Natural killer cell treated with Interleukin-12 subunit alpha and Interleukin-12 subunit beta and Interleukin-15 and Interleukin-18, amount 100 ng/mL, for 72 hours (primary cell): ENCODE results near the gene ASTN1. TPM values are rescaled to one million over a fixed set of nuclear protein-coding genes. Genes with fewer than 3 reads are reported as not detected.

ENCODE experiments used
- ATAC-seq, 2 donors: fragments of 150-1000 bp; cut with Tn5 transposase in 1 of 2; sonication (Bioruptor Pico), chemical (Tn5 transposase) in 1 of 2; 2 replicates each; pipeline ENCODE4 v1.10.0; 2021
- DNase-seq: peaks from one replicate; pipeline ENCODE4 v3.0.0; 2022; ENCODE audit warnings: low spot score
- H3K27ac Mint-ChIP-seq, 2 donors: 1 replicate in 1 of 2; 2 replicates in 1 of 2; pipeline ENCODE4 v1.8.0; 2022; ENCODE audit warnings: mixed read lengths in 2 of 2, mild to moderate bottlenecking in 1 of 2, moderate library complexity in 1 of 2
- H3K27me3 Mint-ChIP-seq, 2 donors: 1 replicate in 1 of 2; 2 replicates in 1 of 2; pipeline ENCODE4 v1.8.0; 2022; ENCODE audit warnings: mixed read lengths in 2 of 2
- H3K36me3 Mint-ChIP-seq: one replicate; pipeline ENCODE4 v1.8.0; 2022; ENCODE audit warnings: mixed read lengths
- H3K4me1 Mint-ChIP-seq, 2 donors: 1 replicate in 1 of 2; 2 replicates in 1 of 2; pipeline ENCODE4 v1.8.0; 2022; ENCODE audit warnings: low read depth in 2 of 2, mixed read lengths in 2 of 2, mild to moderate bottlenecking in 1 of 2
- H3K4me3 Mint-ChIP-seq: one replicate; pipeline ENCODE4 v1.8.0; 2022; ENCODE audit warnings: mixed read lengths
- H3K9me3 Mint-ChIP-seq: 2 replicates; pipeline ENCODE4 v1.8.0; 2022; ENCODE audit warnings: mixed read lengths
- total RNA-seq, 2 donors: library from RNA; stranded (reverse); gene quantifications; one replicate each; pipeline ENCODE4 v1.2.3, GENCODE V29; 2022

ASTN1 gene
- total RNA-seq, 2 donors from 2014 or later = not detected

- ATAC-seq (no peak), DNase-seq (no peak)
- Mint-ChIP-seq H3K4me3 (no peak overlapping the region), H3K9me3 (peaks cover 11% of the 10 kb centered on the region), H3K27me3 (no peaks in the 10 kb centered on the region), H3K27ac (no peak overlapping the region), H3K36me3 (no peaks in the 10 kb centered on the region), H3K4me1 (no peaks in the 10 kb centered on the region)
Measured at GRCh38 chr1:176994931-176995596, 169.4 kb downstream of the ASTN1 start.

- Mint-ChIP-seq H3K36me3 (no peaks in the 10 kb centered on the region), H3K27ac (no peak overlapping the region), H3K4me3 (no peak overlapping the region), H3K9me3 (peaks cover 11% of the 10 kb centered on the region), H3K4me1 (no peaks in the 10 kb centered on the region), H3K27me3 (no peaks in the 10 kb centered on the region)
- ATAC-seq (no peak), DNase-seq (no peak)
Measured at GRCh38 chr1:176993587-176993986, 170.9 kb downstream of the ASTN1 start.

- no peak overlapping the region for H3K4me3 Mint-ChIP-seq
- no peak overlapping the region for H3K27ac Mint-ChIP-seq
- H3K27me3 Mint-ChIP-seq = no peaks in the 10 kb centered on the region
- DNase-seq (no peak), ATAC-seq (no peak)
- H3K36me3 Mint-ChIP-seq = no peaks in the 10 kb centered on the region
- H3K4me1 Mint-ChIP-seq = no peaks in the 10 kb centered on the region
- peaks cover 5% of the 10 kb centered on the region for H3K9me3 Mint-ChIP-seq
Measured at GRCh38 chr1:176989754-176990153, 174.8 kb downstream of the ASTN1 start.

- ATAC-seq (no peak), DNase-seq (no peak)
- Mint-ChIP-seq H3K9me3 (peaks cover 5% of the 10 kb centered on the region), H3K36me3 (no peaks in the 10 kb centered on the region), H3K4me1 (no peaks in the 10 kb centered on the region), H3K4me3 (no peak overlapping the region), H3K27me3 (no peaks in the 10 kb centered on the region), H3K27ac (no peak overlapping the region)
Measured at GRCh38 chr1:176989023-176989422, 175.5 kb downstream of the ASTN1 start.

- Mint-ChIP-seq H3K27ac (no peak overlapping the region), H3K4me3 (no peak overlapping the region), H3K4me1 (no peaks in the 10 kb centered on the region), H3K9me3 (peaks cover 5% of the 10 kb centered on the region), H3K27me3 (no peaks in the 10 kb centered on the region), H3K36me3 (no peaks in the 10 kb centered on the region)
- DNase-seq = no peak
- ATAC-seq = no peak
Measured at GRCh38 chr1:176987016-176987415, 177.5 kb downstream of the ASTN1 start.

- H3K4me3 Mint-ChIP-seq = no peak overlapping the region
- no peak for DNase-seq
- peaks cover 5% of the 10 kb centered on the region for H3K9me3 Mint-ChIP-seq
- no peaks in the 10 kb centered on the region for H3K4me1 Mint-ChIP-seq
- H3K27ac Mint-ChIP-seq = no peak overlapping the region
- H3K27me3 Mint-ChIP-seq = no peaks in the 10 kb centered on the region
- H3K36me3 Mint-ChIP-seq = no peaks in the 10 kb centered on the region
- no peak for ATAC-seq
Measured at GRCh38 chr1:176983731-176984130, 180.8 kb downstream of the ASTN1 start.

- ATAC-seq (no peak), DNase-seq (no peak)
- no peak overlapping the region for H3K4me3 Mint-ChIP-seq
- H3K4me1 Mint-ChIP-seq = no peaks in the 10 kb centered on the region
- H3K27me3 Mint-ChIP-seq = peaks cover 0 to 11% of the 10 kb centered on the region in 2 donors
- no peak overlapping the region for H3K27ac Mint-ChIP-seq
- H3K9me3 Mint-ChIP-seq = peaks cover 11% of the 10 kb centered on the region
- H3K36me3 Mint-ChIP-seq = no peaks in the 10 kb centered on the region
Measured at GRCh38 chr1:176976771-176977170, 187.7 kb downstream of the ASTN1 start.

- no peaks in the 10 kb centered on the region for H3K36me3 Mint-ChIP-seq
- DNase-seq (no peak), ATAC-seq (no peak)
- no peak overlapping the region for H3K27ac Mint-ChIP-seq
- peaks cover 11% of the 10 kb centered on the region for H3K9me3 Mint-ChIP-seq
- H3K4me1 Mint-ChIP-seq = no peaks in the 10 kb centered on the region
- peaks cover 0 to 11% of the 10 kb centered on the region in 2 donors for H3K27me3 Mint-ChIP-seq
- no peak overlapping the region for H3K4me3 Mint-ChIP-seq
Measured at GRCh38 chr1:176976225-176976624, 188.3 kb downstream of the ASTN1 start.

GRCh38 chr1:176964687-176965086, 199.8 kb downstream of the ASTN1 start:
- H3K27me3 Mint-ChIP-seq = peaks cover 0 to 2% of the 10 kb centered on the region in 2 donors
- ATAC-seq = no peak
- H3K36me3 Mint-ChIP-seq = no peaks in the 10 kb centered on the region
- no peak for DNase-seq
- H3K9me3 Mint-ChIP-seq = peaks cover 11% of the 10 kb centered on the region
- no peak overlapping the region for H3K27ac Mint-ChIP-seq
- no peak overlapping the region for H3K4me3 Mint-ChIP-seq
- no peaks in the 10 kb centered on the region for H3K4me1 Mint-ChIP-seq

- Mint-ChIP-seq H3K9me3 (peaks cover 11% of the 10 kb centered on the region), H3K27me3 (peaks cover 0 to 2% of the 10 kb centered on the region in 2 donors), H3K4me1 (no peaks in the 10 kb centered on the region), H3K36me3 (no peaks in the 10 kb centered on the region), H3K27ac (no peak overlapping the region), H3K4me3 (no peak overlapping the region)
- no peak for DNase-seq
- no peak for ATAC-seq
Measured at GRCh38 chr1:176963181-176963580, 201.3 kb downstream of the ASTN1 start.

- ATAC-seq = no peak
Measured at GRCh38 chr1:176961678-176962077, 202.8 kb downstream of the ASTN1 start.

GRCh38 chr1:176959191-176959820, 205.2 kb downstream of the ASTN1 start:
- peaks cover 0 to under 1% of the 10 kb centered on the region in 2 donors for H3K27me3 Mint-ChIP-seq
- ATAC-seq (no peak), DNase-seq (no peak)
- no peaks in the 10 kb centered on the region for H3K4me1 Mint-ChIP-seq
- H3K36me3 Mint-ChIP-seq = no peaks in the 10 kb centered on the region
- no peak overlapping the region for H3K4me3 Mint-ChIP-seq
- peaks cover 14% of the 10 kb centered on the region for H3K9me3 Mint-ChIP-seq
- no peak overlapping the region for H3K27ac Mint-ChIP-seq

More at GRCh38 chr1:176961678-176962077, 202.8 kb downstream of the ASTN1 start:
- Mint-ChIP-seq H3K36me3 (no peaks in the 10 kb centered on the region), H3K4me1 (no peaks in the 10 kb centered on the region), H3K4me3 (no peak overlapping the region), H3K27me3 (peaks cover 0 to 2% of the 10 kb centered on the region in 2 donors), H3K9me3 (peaks cover 14% of the 10 kb centered on the region), H3K27ac (no peak overlapping the region)
- no peak for DNase-seq

GRCh38 chr1:176957603-176958002, 206.9 kb downstream of the ASTN1 start:
- DNase-seq (no peak), ATAC-seq (no peak)
- Mint-ChIP-seq H3K4me1 (no peaks in the 10 kb centered on the region), H3K4me3 (no peak overlapping the region), H3K27ac (no peak overlapping the region), H3K27me3 (no peaks in the 10 kb centered on the region), H3K36me3 (no peaks in the 10 kb centered on the region), H3K9me3 (peaks cover 9% of the 10 kb centered on the region)

GRCh38 chr1:176954242-176954641, 210.3 kb downstream of the ASTN1 start:
- no peaks in the 10 kb centered on the region for H3K4me1 Mint-ChIP-seq
- peaks cover 9% of the 10 kb centered on the region for H3K9me3 Mint-ChIP-seq
- no peak for ATAC-seq
- H3K4me3 Mint-ChIP-seq = no peak overlapping the region
- no peak overlapping the region for H3K27ac Mint-ChIP-seq
- peaks cover 0 to 5% of the 10 kb centered on the region in 2 donors for H3K27me3 Mint-ChIP-seq
- no peaks in the 10 kb centered on the region for H3K36me3 Mint-ChIP-seq
- DNase-seq = no peak
